ENCODE measurements around the gene VWA1.
A peak's percentile ranks its signal among the peaks of the same experiment; 100 is the strongest.
"Not testable (repeated sequence)": the region's sequence is repeated elsewhere in the genome, so short reads cannot be mapped to it uniquely, and the experiment has no call there.

The VWA1 gene

DNA sequence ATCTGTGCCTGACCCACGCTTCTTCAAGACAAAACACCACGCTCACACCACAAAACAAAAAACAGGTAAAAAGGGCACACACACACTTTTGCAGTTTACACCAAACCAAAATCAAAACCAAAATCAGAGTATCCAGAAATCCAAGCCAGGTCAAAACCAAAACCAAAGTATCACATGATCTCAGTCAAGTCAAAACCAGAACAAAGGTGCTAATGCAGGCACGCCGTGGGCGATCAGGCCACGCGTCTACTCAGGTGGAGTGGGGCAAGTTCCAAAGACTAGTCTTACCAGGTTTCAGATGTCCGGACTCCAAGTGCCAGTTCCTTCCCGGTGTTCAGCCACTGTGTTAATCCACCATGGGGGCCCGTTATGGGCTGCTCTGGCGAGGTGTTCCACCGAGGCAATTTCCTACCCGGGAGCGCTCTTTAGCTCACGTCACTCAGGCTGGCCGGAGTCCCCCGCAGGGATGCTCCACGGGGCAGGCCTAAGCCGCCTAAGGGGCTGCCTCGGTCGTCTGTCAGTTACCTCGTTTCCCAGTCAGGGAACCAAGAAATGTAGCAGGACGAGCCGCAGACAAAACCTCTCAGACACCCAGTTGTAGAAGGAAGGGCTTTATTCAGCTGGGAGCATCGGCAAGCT, 17.5 kb upstream of the VWA1 start:
- not testable (repeated sequence) for ATAC-seq, H3K4me3 Mint-ChIP-seq
- peak overlapping the region; percentile 70 for H3K27ac Mint-ChIP-seq

DNA sequence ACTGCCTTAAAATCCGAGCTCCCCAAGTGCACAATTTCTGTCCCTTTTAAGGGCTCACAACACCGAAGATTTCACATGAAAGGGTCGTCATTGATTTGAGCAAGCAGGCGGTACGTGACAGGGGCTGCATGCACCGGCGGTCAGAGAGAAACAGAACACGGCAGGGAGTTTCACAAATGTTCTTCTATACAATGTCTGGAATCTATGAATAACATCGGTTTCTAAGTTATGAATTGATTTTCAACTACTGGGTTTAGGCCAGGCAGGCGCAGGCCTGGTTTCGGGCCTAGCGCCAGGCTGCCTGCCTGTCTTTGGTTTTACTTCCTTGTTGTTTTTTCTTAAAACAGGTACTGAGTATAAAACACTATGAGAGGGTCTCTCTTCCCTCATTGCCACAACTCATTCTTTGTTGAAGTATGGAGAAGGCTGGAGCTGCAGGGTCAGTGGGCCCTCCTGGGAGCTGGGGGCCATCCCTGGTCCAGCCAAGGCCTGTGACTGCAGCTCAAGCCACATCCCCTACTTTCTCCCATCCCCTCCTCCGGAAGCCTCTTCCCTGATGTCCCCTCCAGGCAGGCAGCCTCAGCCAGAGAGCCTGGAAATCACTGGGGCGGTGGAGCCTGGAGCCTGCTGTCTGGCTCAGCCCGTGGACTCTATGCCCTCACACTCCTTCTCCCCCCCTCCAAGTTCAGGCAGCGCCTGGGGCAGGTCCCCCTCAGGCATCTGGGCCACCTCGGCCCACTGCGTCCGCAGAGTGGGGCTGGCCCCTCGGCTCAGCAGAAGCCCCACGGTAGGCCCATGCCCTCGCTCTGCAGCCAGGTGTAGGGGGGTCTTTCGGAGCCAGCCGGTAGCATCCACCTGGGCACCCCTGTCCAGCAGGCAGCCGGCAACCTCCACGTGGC, 16.8 kb upstream of the VWA1 start:
- Mint-ChIP-seq H3K36me3 (no peaks in the 10 kb centered on the region), H3K4me1 (peaks cover 26% of the 10 kb centered on the region), H3K4me3 (no peak overlapping the region), H3K9me3 (no peaks in the 10 kb centered on the region), H3K27me3 (peaks cover 31% of the 10 kb centered on the region), H3K27ac (no peak overlapping the region)
- ATAC-seq = peak; percentile 13

More for the DNA sequence above, 17.5 kb upstream of the VWA1 start:
- peaks cover 24% of the 10 kb centered on the region for H3K4me1 Mint-ChIP-seq
- H3K36me3 Mint-ChIP-seq, H3K9me3 Mint-ChIP-seq: not testable (repeated sequence)
- peaks cover 24% of the 10 kb centered on the region for H3K27me3 Mint-ChIP-seq

GRCh38 chr1:1419363-1419812, 16.1 kb upstream of the VWA1 start:
- Mint-ChIP-seq H3K27me3 (peaks cover 34% of the 10 kb centered on the region), H3K27ac (no peak overlapping the region), H3K36me3 (no peaks in the 10 kb centered on the region), H3K4me3 (no peak overlapping the region), H3K4me1 (peaks cover 26% of the 10 kb centered on the region), H3K9me3 (no peaks in the 10 kb centered on the region)
- no peak for ATAC-seq

DNA sequence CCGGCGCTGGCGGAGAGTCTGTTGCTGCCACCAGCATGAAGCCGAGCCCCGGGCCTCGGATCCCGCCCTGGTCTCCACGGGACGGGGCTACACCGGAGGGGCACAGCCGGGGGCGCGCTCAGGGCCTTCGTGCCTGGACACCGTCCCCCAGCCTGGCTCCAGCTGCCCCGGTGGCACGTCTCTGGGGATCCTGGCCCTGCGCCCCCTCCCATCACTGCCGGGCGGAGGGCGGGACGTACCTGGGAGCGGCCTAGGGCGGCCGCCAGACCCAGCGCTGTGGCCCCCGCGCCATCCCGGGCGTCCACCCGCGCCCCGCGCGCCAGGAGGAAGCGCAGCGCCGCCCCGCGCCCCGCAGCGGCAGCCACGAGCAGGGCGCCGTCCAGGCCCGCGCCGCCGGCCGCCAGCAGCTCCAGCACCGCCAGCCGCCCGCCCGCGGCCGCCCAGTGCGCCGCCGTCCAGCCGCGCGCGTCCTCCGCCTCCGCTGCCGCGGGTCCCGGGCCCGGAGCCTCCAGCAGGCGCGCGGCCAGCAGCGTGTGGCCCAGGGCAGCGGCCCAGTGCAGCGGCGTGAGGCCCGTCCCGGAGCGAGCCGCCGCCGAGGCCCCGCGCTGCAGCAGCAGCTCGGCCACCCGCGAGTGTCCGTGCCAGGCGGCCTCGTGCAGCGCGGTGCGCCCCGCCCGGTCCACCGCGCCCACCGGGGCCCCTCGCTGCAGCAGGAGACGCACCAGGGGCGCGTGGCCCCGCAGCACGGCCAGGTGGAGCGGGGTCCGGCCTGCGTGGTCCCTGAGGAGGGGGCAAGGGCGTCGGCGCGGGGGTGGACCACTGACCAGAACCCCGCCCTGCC, 15.5 kb upstream of the VWA1 start:
- no peak overlapping the region for H3K27ac Mint-ChIP-seq
- H3K4me1 Mint-ChIP-seq = peaks cover 26% of the 10 kb centered on the region
- H3K9me3 Mint-ChIP-seq = no peaks in the 10 kb centered on the region
- ATAC-seq = peak; percentile 25
- H3K4me3 Mint-ChIP-seq = no peak overlapping the region
- no peaks in the 10 kb centered on the region for H3K36me3 Mint-ChIP-seq
- H3K27me3 Mint-ChIP-seq = peaks cover 41% of the 10 kb centered on the region

- peak; percentile 73 for ATAC-seq
- no peak overlapping the region for H3K27ac Mint-ChIP-seq
- peaks cover 47% of the 10 kb centered on the region for H3K27me3 Mint-ChIP-seq
- H3K36me3 Mint-ChIP-seq = no peaks in the 10 kb centered on the region
- no peaks in the 10 kb centered on the region for H3K9me3 Mint-ChIP-seq
- H3K4me3 Mint-ChIP-seq = peak overlapping the region; percentile 65
- peaks cover 26% of the 10 kb centered on the region for H3K4me1 Mint-ChIP-seq
Observed at GRCh38 chr1:1420654-1421141, 14.8 kb upstream of the VWA1 start.

- no peaks in the 10 kb centered on the region for H3K9me3 Mint-ChIP-seq
- H3K36me3 Mint-ChIP-seq = no peaks in the 10 kb centered on the region
- peak within 1 kb of the TSS; percentile 65 for H3K4me3 Mint-ChIP-seq
- no peak for ATAC-seq
- H3K27ac Mint-ChIP-seq = no peak within 1 kb of the TSS
- peaks cover 54% of the 10 kb centered on the region for H3K27me3 Mint-ChIP-seq
- peaks cover 29% of the 10 kb centered on the region for H3K4me1 Mint-ChIP-seq
Observed at GRCh38 chr1:1421147-1421906, 14.2 kb upstream of the VWA1 start, which contains the start of gene ANKRD65. Gene ANKRD65 (minus strand): TSS chr1:1421276. CDS start chr1:1421005, 271 bp downstream.

DNA sequence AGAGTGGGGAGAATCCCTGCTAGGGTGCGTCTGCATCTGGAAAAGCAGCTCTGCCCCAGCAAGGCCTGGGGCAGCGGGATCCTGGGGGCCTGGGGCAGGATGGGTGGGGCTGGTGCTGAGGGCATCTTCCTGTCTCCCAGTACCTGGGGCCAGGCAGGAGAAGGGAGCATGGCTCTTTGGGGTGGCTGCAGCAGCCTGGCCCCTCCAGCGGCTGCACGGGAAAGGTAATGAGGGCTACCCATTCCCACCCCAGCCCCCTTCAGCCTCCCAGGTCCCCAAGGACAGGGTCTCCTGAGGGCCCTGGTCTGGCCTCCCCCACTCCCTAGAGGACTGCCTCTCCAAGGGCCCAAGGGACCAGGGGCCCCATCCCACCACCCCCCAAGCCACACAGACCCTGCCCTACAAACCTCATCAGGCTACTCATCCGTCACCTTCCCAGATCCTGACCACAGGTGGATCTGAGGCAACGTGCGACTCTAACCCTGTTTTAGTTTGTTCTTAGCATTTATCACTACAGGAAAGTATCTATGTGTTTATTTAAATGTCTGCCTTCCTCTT, 13.5 kb upstream of the VWA1 start:
- no peak overlapping the region for H3K27ac Mint-ChIP-seq
- peaks cover 31% of the 10 kb centered on the region for H3K4me1 Mint-ChIP-seq
- H3K4me3 Mint-ChIP-seq = no peak overlapping the region
- H3K27me3 Mint-ChIP-seq = peaks cover 60% of the 10 kb centered on the region
- no peaks in the 10 kb centered on the region for H3K9me3 Mint-ChIP-seq
- no peaks in the 10 kb centered on the region for H3K36me3 Mint-ChIP-seq
- ATAC-seq = no peak

GRCh38 chr1:1422465-1423244, 12.8 kb upstream of the VWA1 start:
- ATAC-seq = no peak
- no peak overlapping the region for H3K27ac Mint-ChIP-seq

GRCh38 chr1:1423245-1423597, 12.3 kb upstream of the VWA1 start:
- H3K27me3 Mint-ChIP-seq = peaks cover 65% of the 10 kb centered on the region
- no peak for ATAC-seq
- H3K27ac Mint-ChIP-seq = no peak overlapping the region
- H3K9me3 Mint-ChIP-seq = no peaks in the 10 kb centered on the region
- no peak overlapping the region for H3K4me3 Mint-ChIP-seq
- H3K4me1 Mint-ChIP-seq = peaks cover 23% of the 10 kb centered on the region
- H3K36me3 Mint-ChIP-seq = no peaks in the 10 kb centered on the region

More at GRCh38 chr1:1422465-1423244, 12.8 kb upstream of the VWA1 start:
- H3K4me3 Mint-ChIP-seq = no peak overlapping the region
- H3K36me3 Mint-ChIP-seq = no peaks in the 10 kb centered on the region
- peaks cover 29% of the 10 kb centered on the region for H3K4me1 Mint-ChIP-seq
- H3K27me3 Mint-ChIP-seq = peaks cover 63% of the 10 kb centered on the region
- no peaks in the 10 kb centered on the region for H3K9me3 Mint-ChIP-seq

DNA sequence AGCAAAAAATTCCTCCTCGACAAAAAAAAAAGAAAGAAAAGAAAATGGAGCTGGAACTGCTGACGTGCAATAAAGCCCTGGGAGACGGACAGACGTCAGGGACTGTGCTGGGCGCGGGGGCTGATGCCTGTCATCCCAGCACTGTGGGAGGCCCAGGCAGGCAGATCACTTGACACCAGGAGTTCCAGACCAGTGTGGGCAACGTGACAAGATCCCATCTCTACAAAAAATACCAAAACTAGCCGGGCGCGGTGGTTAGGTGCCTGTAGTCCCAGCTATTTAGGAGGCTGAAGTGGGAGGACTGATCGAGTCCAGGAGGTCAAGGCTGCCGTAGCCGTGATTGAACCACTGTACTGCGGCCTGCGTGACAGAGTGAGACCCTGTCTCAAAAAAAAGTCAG, 10.8 kb upstream of the VWA1 start:
- ATAC-seq = no peak
- peaks cover 16% of the 10 kb centered on the region for H3K4me1 Mint-ChIP-seq
- H3K27ac Mint-ChIP-seq = no peak overlapping the region
- no peaks in the 10 kb centered on the region for H3K36me3 Mint-ChIP-seq
- H3K27me3 Mint-ChIP-seq = peaks cover 76% of the 10 kb centered on the region
- H3K9me3 Mint-ChIP-seq = no peaks in the 10 kb centered on the region
- H3K4me3 Mint-ChIP-seq = no peak overlapping the region

DNA sequence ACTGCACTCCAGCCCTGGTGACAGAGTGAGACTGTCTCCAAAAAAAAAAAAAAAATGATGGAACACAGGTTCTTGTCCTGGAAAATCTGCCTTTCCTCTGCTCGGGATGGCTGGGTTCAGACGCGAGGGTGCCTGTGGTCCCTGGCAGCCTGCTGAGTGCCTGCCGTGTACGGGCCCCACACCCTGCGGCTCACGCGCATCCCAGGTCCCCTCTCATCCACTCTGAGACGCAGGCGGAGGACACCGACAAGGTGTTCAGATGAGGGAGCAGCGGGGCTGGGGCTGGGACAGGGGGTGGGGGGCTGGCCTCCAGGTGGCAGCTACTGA, 10.1 kb upstream of the VWA1 start:
- H3K4me1 Mint-ChIP-seq = peaks cover 16% of the 10 kb centered on the region
- H3K27me3 Mint-ChIP-seq = peaks cover 83% of the 10 kb centered on the region
- H3K4me3 Mint-ChIP-seq = no peak overlapping the region
- H3K9me3 Mint-ChIP-seq = no peaks in the 10 kb centered on the region
- no peaks in the 10 kb centered on the region for H3K36me3 Mint-ChIP-seq
- ATAC-seq = no peak
- no peak overlapping the region for H3K27ac Mint-ChIP-seq

DNA sequence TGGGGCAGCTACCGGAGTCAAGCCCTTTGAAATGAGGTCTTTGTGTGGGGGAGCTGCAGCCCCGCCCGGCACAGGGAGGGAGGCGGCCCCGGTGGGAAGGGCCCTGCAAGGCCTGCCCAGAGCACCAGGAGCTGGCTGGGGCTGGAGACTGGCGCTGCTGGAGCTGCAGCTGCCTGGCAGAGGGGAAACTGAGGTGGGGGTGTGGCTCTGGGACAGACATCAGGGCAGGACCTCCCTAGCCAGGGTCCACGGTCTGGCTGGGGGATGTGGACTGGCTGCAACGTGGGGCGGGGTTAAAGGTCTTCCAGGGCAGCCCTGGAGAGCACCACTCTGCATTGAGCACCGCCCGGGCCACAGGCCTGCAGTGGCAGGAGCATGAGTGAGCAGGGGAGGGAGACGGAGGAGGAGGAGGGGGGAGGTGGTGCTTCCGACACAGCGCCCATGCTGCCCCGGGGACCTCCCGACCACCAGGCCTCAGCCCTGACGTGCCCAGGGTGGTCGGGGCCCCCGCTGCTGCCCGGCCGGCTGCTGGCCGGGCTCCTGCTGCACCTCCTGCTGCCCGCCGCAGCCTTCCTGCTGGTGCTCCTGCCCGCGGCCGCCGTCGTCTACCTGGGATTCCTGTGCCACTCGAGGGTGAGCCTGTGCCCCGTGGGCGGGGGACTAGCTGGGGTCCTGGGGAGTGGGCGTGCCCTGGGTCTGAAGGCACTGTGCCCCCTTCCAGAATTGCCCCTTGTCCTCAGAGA, 9.6 kb upstream of the VWA1 start:
- peaks cover 83% of the 10 kb centered on the region for H3K27me3 Mint-ChIP-seq
- H3K9me3 Mint-ChIP-seq = no peaks in the 10 kb centered on the region
- no peak overlapping the region for H3K4me3 Mint-ChIP-seq
- no peak for ATAC-seq
- H3K36me3 Mint-ChIP-seq = no peaks in the 10 kb centered on the region
- no peak overlapping the region for H3K27ac Mint-ChIP-seq
- peaks cover 12% of the 10 kb centered on the region for H3K4me1 Mint-ChIP-seq

- Mint-ChIP-seq H3K36me3 (no peaks in the 10 kb centered on the region), H3K4me1 (peaks cover 11% of the 10 kb centered on the region), H3K27me3 (peaks cover 83% of the 10 kb centered on the region), H3K27ac (no peak overlapping the region), H3K9me3 (no peaks in the 10 kb centered on the region), H3K4me3 (no peak overlapping the region)
- ATAC-seq = no peak
Observed at GRCh38 chr1:1426496-1427105, 8.9 kb upstream of the VWA1 start.
